PC-9 (cell line): ENCODE measurements around the gene ZNF672. TPM values are rescaled to one million over a fixed set of nuclear protein-coding genes. Genes with fewer than 3 reads are reported as not detected.

Experiments used
- BruUV-seq: library from RNA; stranded (reverse); fragments of 400-500 nt; replicated peaks from 2 replicates; lab custom pipeline; 2021; lab: Mats Ljungman, UMichigan
- CTCF ChIA-PET: fragments of 300-600 bp; sonication (Branson Sonifier 250); formaldehyde crosslinking; loops from one replicate; lab custom pipeline; 2022; ENCODE audit warnings: antibody characterized with exemption; lab: Charles Lee
- POLR2A ChIA-PET: fragments of 300-600 bp; sonication (Branson Sonifier 250); formaldehyde crosslinking; loops from one replicate; lab custom pipeline; 2022; ENCODE audit warnings: antibody characterized with exemption; ENCODE audit not compliant: unreplicated experiment; lab: Charles Lee
- DNase-seq, 2 experiments: peaks; one replicate each; pipeline versions ENCODE4 v3.0.0 to v3.0.0-alpha.2; 2015 to 2022; ENCODE audit warnings: mixed read lengths in 1 of 2
- H2AFZ ChIP-seq: fragments of 200-600 bp; sonication (generic); 2 replicates; pipeline ENCODE4 v1.8.1; 2017; ENCODE audit warnings: antibody characterized with exemption
- H3F3A ChIP-seq: fragments of 200-600 bp; sonication (generic); 2 replicates; pipeline ENCODE4 v1.8.1; 2017; ENCODE audit warnings: antibody characterized with exemption, mild to moderate bottlenecking, low read depth; ENCODE audit not compliant: insufficient read depth
- H3K27ac ChIP-seq: fragments of 200-600 bp; sonication (generic); 2 replicates; pipeline ENCODE4 v1.6.1; 2016; ENCODE audit warnings: mixed run types
- H3K27me3 ChIP-seq: fragments of 200-600 bp; sonication (generic); 2 replicates; pipeline ENCODE4 v1.6.1; 2016; ENCODE audit warnings: low read depth, mixed run types; ENCODE audit not compliant: insufficient read depth
- H3K36me3 ChIP-seq: fragments of 200-600 bp; sonication (generic); 2 replicates; pipeline ENCODE4 v1.6.1; 2016; ENCODE audit warnings: low read depth, mixed run types
- H3K4me1 ChIP-seq: fragments of 200-600 bp; sonication (generic); replicated peaks from 2 replicates; pipeline ENCODE4 v1.6.1; 2016; ENCODE audit warnings: mixed run types; ENCODE audit not compliant: insufficient read depth
- H3K4me2 ChIP-seq: fragments of 200-600 bp; sonication (generic); 2 replicates; pipeline ENCODE4 v1.6.1; 2017; ENCODE audit warnings: mixed run types
- H3K4me3 ChIP-seq: fragments of 200-600 bp; sonication (generic); 2 replicates; pipeline ENCODE4 v1.6.1; 2016; ENCODE audit warnings: mixed run types
- H3K79me2 ChIP-seq: fragments of 200-600 bp; sonication (generic); 2 replicates; pipeline ENCODE4 v1.6.1; 2017; ENCODE audit warnings: low read depth, mixed run types
- H3K9me2 ChIP-seq: fragments of 200-600 bp; sonication (generic); 2 replicates; pipeline ENCODE4 v1.8.1; 2017; ENCODE audit warnings: mild to moderate bottlenecking; ENCODE audit not compliant: insufficient read depth
- H3K9me3 ChIP-seq: fragments of 200-600 bp; sonication (generic); 2 replicates; pipeline ENCODE4 v1.8.1; 2016; ENCODE audit warnings: low read depth; ENCODE audit not compliant: insufficient read depth
- H4K20me1 ChIP-seq: fragments of 200-600 bp; sonication (generic); 2 replicates; pipeline ENCODE4 v1.8.1; 2017; ENCODE audit not compliant: insufficient read depth
- EZH2 ChIP-seq: fragments of 200-600 bp; sonication (generic); IDR thresholded peaks from 2 replicates; pipeline ENCODE4 v1.8.0; 2017; ENCODE audit warnings: antibody characterized with exemption, low read depth
- intact Hi-C: fragments of 100-400 bp; cut with micrococcal nuclease; formaldehyde crosslinking; loops from one replicate; pipeline ENCODE4 v1.10.0; 2022; ENCODE audit not compliant: unreplicated experiment
- total RNA-seq: library from RNA; stranded (reverse); gene quantifications from 2 replicates; pipeline ENCODE4 v1.2.3, GENCODE V29; 2021
- TF ChIP-seq, protein P1 (sequence below): fragments of 200-600 bp; sonication (generic); conservative IDR thresholded peaks from 2 replicates; pipeline ENCODE4 v1.6.1; 2017; ENCODE audit warnings: mixed run types, antibody characterized with exemption, mild to moderate bottlenecking, moderate library complexity

ZNF672 gene
- total RNA-seq, 1 experiment from 2014 or later: 24.7 TPM

- no peak overlapping the region for H3K4me2 ChIP-seq
- no peak overlapping the region for H3K4me3 ChIP-seq
- H3K9me3 ChIP-seq: no peaks in the 10 kb centered on the region
- TF ChIP-seq, protein P1, sequence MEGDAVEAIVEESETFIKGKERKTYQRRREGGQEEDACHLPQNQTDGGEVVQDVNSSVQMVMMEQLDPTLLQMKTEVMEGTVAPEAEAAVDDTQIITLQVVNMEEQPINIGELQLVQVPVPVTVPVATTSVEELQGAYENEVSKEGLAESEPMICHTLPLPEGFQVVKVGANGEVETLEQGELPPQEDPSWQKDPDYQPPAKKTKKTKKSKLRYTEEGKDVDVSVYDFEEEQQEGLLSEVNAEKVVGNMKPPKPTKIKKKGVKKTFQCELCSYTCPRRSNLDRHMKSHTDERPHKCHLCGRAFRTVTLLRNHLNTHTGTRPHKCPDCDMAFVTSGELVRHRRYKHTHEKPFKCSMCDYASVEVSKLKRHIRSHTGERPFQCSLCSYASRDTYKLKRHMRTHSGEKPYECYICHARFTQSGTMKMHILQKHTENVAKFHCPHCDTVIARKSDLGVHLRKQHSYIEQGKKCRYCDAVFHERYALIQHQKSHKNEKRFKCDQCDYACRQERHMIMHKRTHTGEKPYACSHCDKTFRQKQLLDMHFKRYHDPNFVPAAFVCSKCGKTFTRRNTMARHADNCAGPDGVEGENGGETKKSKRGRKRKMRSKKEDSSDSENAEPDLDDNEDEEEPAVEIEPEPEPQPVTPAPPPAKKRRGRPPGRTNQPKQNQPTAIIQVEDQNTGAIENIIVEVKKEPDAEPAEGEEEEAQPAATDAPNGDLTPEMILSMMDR: no peak
- TF ChIP-seq EZH2: no peak
- no peaks in the 10 kb centered on the region for H3K27me3 ChIP-seq
- no TSS peak for BruUV-seq
- POLR2A ChIA-PET: no interaction called here
- peaks cover 3% of the 10 kb centered on the region; the same call in 1 of the 2 replicates for H3F3A ChIP-seq
- H4K20me1 ChIP-seq: no peaks in the 10 kb centered on the region
- no peak overlapping the region for H2AFZ ChIP-seq
- CTCF ChIA-PET: no interaction called here
- DNase-seq: no peak
- H3K79me2 ChIP-seq: peaks cover 20% of the 10 kb centered on the region
- H3K27ac ChIP-seq: no peak overlapping the region
- intact Hi-C loops: no loop called here
- 0 out of 2 replicates have a peak, but pooled peaks cover 11% of the 10 kb centered on the region for H3K4me1 ChIP-seq
- no peaks in the 10 kb centered on the region for H3K9me2 ChIP-seq
- H3K36me3 ChIP-seq: no peaks in the 10 kb centered on the region
These were observed 4.8 kb downstream of the ZNF672 start for GRCh38 chr1:248842781-248843331.

DNA sequence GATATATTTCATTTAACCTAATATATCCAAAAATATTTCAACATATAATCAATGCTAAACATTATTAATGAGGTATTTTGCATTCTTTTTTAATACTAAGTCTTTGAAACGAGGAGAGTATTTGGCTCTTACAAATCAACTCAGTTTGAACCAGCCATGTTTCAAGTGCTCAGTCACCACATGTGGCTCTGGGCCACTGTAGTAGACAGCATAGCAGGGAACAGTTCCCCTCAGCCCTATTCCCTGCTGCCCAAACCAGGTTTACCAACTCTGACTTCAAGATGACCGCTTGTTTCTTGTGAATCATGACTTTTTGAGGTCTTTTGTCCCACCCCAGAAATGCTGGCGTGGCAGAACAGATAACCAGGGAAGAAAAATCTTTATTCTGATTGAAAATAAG, 5.7 kb downstream of the ZNF672 start:
- Histone ChIP-seq H3K4me3 (no peak overlapping the region), H3K4me1 (0 out of 2 replicates have a peak, but pooled peaks cover 11% of the 10 kb centered on the region), H4K20me1 (no peaks in the 10 kb centered on the region), H3K4me2 (no peak overlapping the region), H2AFZ (no peak overlapping the region), H3K9me3 (no peaks in the 10 kb centered on the region), H3K79me2 (peaks cover 20% of the 10 kb centered on the region), H3K27me3 (no peaks in the 10 kb centered on the region), H3K9me2 (no peaks in the 10 kb centered on the region), H3F3A (peaks cover 3% of the 10 kb centered on the region; the same call in 1 of the 2 replicates), H3K36me3 (no peaks in the 10 kb centered on the region), H3K27ac (no peak overlapping the region)
- TF ChIP-seq, protein P1: no peak
- no peak for TF ChIP-seq EZH2
- no TSS peak for BruUV-seq
- intact Hi-C loops: no loop called here
- CTCF ChIA-PET: no interaction called here
- POLR2A ChIA-PET: no interaction called here
- no peak for DNase-seq

- intact Hi-C loops: no loop called here
- H3K9me2 ChIP-seq: no peaks in the 10 kb centered on the region
- no peaks in the 10 kb centered on the region for H3K9me3 ChIP-seq
- no peak overlapping the region for H2AFZ ChIP-seq
- H3K27me3 ChIP-seq: no peaks in the 10 kb centered on the region
- no peak for DNase-seq
- no peak overlapping the region for H3K4me3 ChIP-seq
- no peak overlapping the region for H3K27ac ChIP-seq
- CTCF ChIA-PET: no interaction called here
- no peaks in the 10 kb centered on the region for H3K36me3 ChIP-seq
- H3K4me1 ChIP-seq: 0 out of 2 replicates have a peak, but pooled peaks cover 7% of the 10 kb centered on the region
- no TSS peak for BruUV-seq
- H4K20me1 ChIP-seq: no peaks in the 10 kb centered on the region
- peaks cover 20% of the 10 kb centered on the region for H3K79me2 ChIP-seq
- H3K4me2 ChIP-seq: no peak overlapping the region
- POLR2A ChIA-PET: no interaction called here
- no peaks in the 10 kb centered on the region for H3F3A ChIP-seq
- no peak for TF ChIP-seq EZH2
- TF ChIP-seq, protein P1: no peak
These were observed 6.5 kb downstream of the ZNF672 start for GRCh38 chr1:248844526-248844925.
